Measurements from ENCODE around the gene CPNE6. TPM values are rescaled to one million over a fixed set of nuclear protein-coding genes. Genes with fewer than 3 reads are reported as not detected.
A peak's percentile ranks its signal among the peaks of the same experiment; 100 is the strongest.

CPNE6 gene
- total RNA-seq, 1 donor from 2014 or later: not detected

DNA sequence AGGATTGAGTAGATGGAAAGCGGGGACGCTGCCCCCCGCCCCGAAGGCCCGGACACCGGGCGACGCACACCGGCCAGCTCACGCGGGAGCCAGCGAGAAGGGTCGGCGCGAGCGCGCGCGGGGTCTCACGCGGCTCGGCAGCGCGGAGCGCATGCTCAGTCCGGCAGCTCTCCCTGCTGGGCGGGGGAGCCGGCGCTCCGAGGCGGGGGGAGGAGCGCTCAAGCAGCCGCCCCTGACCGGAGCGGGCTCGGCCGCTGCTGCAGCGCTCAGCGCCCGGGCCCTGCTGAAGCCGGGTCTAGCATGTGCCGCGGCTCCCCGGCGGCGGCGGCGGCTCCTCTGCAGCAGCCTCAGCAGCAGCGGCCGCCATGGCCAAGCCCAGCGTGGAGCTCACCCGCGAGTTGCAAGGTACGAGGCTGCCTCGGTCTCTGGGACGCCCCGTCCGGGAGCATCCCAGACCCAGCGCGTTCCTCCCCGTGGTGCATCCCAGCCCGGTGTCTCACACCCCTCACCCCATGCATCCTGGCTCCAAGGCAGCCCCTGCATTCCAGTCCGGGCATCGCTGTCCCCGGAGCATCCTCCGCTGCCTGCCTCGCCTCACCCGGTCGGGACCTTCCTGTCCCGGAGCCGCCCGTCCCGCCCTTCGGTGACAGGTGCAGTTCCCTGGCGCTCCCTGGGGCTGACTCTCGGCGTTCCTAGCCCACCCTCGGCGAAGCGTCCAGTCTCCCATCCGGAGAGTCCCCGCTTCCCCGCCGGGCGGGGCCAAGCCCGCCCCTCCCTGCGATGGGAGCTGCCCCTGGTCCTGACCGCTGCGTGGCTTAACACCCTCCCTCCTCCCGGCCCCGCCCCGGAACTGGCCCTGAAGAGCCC, 19.3 kb upstream of the CPNE6 start, which contains the start of gene CARMIL3:
Gene CARMIL3 (plus strand): TSS at position 221 of the 867 bp plus-strand sequence. CDS start 145 bp downstream, at position 366.
- peak; percentile 88 for ATAC-seq
- TF ChIP-seq, protein P1, sequence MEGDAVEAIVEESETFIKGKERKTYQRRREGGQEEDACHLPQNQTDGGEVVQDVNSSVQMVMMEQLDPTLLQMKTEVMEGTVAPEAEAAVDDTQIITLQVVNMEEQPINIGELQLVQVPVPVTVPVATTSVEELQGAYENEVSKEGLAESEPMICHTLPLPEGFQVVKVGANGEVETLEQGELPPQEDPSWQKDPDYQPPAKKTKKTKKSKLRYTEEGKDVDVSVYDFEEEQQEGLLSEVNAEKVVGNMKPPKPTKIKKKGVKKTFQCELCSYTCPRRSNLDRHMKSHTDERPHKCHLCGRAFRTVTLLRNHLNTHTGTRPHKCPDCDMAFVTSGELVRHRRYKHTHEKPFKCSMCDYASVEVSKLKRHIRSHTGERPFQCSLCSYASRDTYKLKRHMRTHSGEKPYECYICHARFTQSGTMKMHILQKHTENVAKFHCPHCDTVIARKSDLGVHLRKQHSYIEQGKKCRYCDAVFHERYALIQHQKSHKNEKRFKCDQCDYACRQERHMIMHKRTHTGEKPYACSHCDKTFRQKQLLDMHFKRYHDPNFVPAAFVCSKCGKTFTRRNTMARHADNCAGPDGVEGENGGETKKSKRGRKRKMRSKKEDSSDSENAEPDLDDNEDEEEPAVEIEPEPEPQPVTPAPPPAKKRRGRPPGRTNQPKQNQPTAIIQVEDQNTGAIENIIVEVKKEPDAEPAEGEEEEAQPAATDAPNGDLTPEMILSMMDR (IDR thresholded peaks at IDR 0.05): no peak
- Histone ChIP-seq H3K4me3 (peak within 1 kb of the TSS; percentile 71), H3K9me3 (no peaks in the 10 kb centered on the region), H3K27ac (no peak within 1 kb of the TSS), H3K4me1 (peaks cover 14% of the 10 kb centered on the region), H3K36me3 (no peaks in the 10 kb centered on the region), H3K27me3 (no peaks in the 10 kb centered on the region)
- intact Hi-C loops (cut with DNase I): loop anchor here (10.0 kb wide), 1 partner anchor 53 kb away; no protein-coding TSS in a partner anchor
- DNase-seq: peak; percentile 89

DNA sequence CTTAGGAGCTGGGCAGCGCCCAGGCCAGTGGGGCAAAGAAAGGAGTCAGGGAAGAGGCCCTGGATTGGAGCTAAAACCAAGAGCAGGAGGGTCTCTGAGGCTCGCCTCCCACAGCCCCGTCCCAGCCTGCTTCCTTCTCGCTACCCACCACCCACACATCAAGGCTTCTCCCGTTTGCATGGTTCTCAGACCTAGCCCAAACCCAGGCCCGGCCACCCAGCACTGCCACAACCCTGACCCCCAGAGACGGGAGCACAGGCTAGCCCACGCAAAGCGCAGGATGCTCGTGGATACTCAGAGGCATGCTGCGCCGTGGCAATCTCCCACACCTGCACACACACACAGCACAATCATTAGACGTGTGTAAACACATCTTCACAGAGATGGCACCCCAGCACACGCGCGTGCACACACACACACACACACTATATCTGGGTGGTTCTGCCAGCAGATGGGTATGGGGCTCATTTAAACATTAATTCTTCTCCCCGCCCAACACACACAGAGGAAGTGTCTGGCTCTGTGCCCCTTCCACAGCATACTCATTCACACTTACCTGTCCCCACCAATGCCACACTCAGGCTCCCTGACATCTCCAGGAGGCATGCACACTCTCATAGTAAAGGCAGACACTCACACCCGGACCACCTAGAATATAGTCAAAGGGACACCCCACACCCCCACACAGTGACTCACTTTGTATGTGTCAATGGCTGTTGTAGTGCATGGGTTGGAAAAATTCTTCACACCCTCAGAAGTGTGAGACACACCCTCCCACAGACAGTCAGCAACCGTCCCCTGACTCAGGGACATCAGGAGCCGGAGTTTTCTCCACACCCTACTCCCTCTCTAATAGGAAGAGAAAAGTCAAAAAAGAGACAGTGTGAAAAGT, 18.5 kb upstream of the CPNE6 start:
- Histone ChIP-seq H3K27me3 (no peaks in the 10 kb centered on the region), H3K27ac (no peak overlapping the region), H3K4me3 (peak overlapping the region; percentile 71), H3K36me3 (no peaks in the 10 kb centered on the region), H3K9me3 (no peaks in the 10 kb centered on the region), H3K4me1 (peaks cover 14% of the 10 kb centered on the region)
- TF ChIP-seq, protein P1 (IDR thresholded peaks at IDR 0.05): no peak
- DNase-seq (no peak), ATAC-seq (no peak)
- intact Hi-C loops (cut with DNase I): loop anchor here (10.0 kb wide), 1 partner anchor 52 kb away; no protein-coding TSS in a partner anchor

DNA sequence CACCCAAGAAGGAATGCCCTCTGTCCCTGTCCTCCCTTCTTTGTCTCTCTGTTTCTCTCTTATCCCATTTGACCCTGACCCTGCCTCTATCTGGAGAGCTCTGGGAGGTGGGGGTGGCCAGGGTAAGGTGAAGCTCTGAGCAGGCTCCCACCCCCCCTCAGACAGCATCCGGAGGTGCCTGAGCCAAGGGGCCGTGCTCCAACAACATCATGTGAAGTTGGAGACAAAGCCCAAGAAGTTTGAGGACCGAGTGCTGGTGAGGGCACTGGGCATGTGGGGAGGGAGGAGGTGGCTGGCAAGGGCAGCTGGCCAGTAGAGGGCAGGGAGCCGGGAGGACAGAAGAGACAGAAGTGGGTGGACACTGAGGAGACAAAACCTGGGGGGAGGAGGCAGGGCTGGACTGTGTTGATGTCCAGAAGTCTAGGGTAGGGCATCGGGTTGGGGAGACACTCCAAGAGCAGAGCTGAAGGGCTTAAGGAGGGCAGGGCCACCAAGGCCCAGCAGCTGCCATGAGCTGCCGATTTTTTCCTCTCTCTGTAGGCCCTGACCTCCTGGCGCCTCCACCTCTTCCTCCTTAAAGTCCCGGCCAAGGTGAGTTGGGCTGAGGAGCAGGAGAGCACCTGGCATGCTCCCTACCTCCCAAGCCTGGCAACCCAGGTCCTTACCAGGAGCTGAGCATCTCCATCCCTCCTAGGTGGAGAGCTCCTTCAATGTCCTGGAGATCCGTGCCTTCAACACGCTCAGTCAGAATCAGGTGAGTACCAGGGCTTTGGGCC, 17.6 kb upstream of the CPNE6 start:
- H3K9me3 ChIP-seq: no peaks in the 10 kb centered on the region
- peaks cover 14% of the 10 kb centered on the region for H3K4me1 ChIP-seq
- no peaks in the 10 kb centered on the region for H3K27me3 ChIP-seq
- ATAC-seq: no peak
- DNase-seq: no peak
- TF ChIP-seq, protein P1 (IDR thresholded peaks at IDR 0.05): no peak
- intact Hi-C loops (cut with DNase I): loop anchor here (10.0 kb wide), 1 partner anchor 51 kb away; no protein-coding TSS in a partner anchor
- H3K36me3 ChIP-seq: no peaks in the 10 kb centered on the region
- no peak overlapping the region for H3K4me3 ChIP-seq
- no peak overlapping the region for H3K27ac ChIP-seq

DNA sequence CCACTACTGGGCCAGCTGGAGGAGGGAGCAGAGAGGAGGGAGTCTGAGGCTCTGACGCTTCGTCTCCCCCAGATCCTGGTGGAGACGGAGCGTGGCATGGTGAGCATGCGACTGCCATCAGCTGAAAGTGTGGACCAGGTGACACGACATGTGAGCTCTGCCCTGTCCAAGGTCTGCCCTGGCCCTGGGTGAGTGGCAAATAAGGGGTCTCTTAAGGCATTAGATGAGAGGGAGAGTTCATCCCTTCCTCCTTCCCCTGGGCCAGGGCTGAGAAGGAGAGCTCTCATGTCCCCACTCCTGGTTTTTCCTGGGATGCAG, 17.1 kb upstream of the CPNE6 start:
- ATAC-seq: no peak
- Histone ChIP-seq H3K27me3 (no peaks in the 10 kb centered on the region), H3K4me3 (no peak overlapping the region), H3K27ac (no peak overlapping the region), H3K36me3 (no peaks in the 10 kb centered on the region), H3K9me3 (no peaks in the 10 kb centered on the region), H3K4me1 (peaks cover 14% of the 10 kb centered on the region)
- intact Hi-C loops (cut with DNase I): loop anchor here (10.0 kb wide), 1 partner anchor 51 kb away; no protein-coding TSS in a partner anchor
- TF ChIP-seq, protein P1 (IDR thresholded peaks at IDR 0.05): no peak
- DNase-seq: no peak

DNA sequence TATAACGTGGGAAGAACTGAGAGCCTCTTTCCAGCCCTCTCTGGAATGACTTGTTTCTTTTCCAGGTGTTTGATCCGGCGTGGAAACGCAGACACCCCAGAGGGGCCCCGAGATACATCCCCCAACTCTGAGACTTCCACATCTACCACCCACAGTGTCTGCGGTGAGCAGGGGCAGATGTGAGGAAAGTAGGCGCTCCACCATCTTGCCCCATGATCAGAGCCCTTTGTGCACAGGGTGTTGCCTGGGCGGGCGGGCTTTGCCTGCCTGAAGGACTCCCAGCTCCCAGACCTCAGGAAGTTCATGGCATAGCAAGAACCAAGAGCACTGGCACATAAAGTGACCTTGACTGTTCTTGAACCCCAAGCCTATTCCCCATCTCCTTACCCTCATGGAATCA, 16.7 kb upstream of the CPNE6 start:
- intact Hi-C loops (cut with DNase I): loop anchor here (10.0 kb wide), 1 partner anchor 50 kb away; no protein-coding TSS in a partner anchor
- ATAC-seq: no peak

More for the DNA sequence above, 16.7 kb upstream of the CPNE6 start:
- no peak for DNase-seq
- Histone ChIP-seq H3K27me3 (no peaks in the 10 kb centered on the region), H3K4me1 (peaks cover 14% of the 10 kb centered on the region), H3K9me3 (no peaks in the 10 kb centered on the region), H3K27ac (no peak overlapping the region), H3K36me3 (no peaks in the 10 kb centered on the region), H3K4me3 (no peak overlapping the region)
- TF ChIP-seq, protein P1 (IDR thresholded peaks at IDR 0.05): no peak
